Left ventricle myocardium inferior (tissue), 1 donor: ENCODE results near the gene GTF3C1. TPM values are rescaled to one million over a fixed set of nuclear protein-coding genes. Genes with fewer than 3 reads are reported as not detected.

Experiments used
- DNase-seq: peaks from one replicate; pipeline ENCODE4 v3.0.0-alpha.2; 2020
- H3K27ac ChIP-seq: fragments of 200-600 bp; replicated peaks from 2 replicates; pipeline ENCODE4 v1.8.0; 2021
- H3K27me3 ChIP-seq: fragments of 200-600 bp; 2 replicates; pipeline ENCODE4 v1.8.0; 2021; ENCODE audit warnings: low read depth
- H3K36me3 ChIP-seq: fragments of 200-600 bp; 2 replicates; pipeline ENCODE4 v1.8.0; 2021
- H3K4me1 ChIP-seq: fragments of 200-600 bp; 2 replicates; pipeline ENCODE4 v1.8.0; 2021
- H3K4me3 ChIP-seq: fragments of 200-600 bp; 2 replicates; pipeline ENCODE4 v1.8.0; 2021; ENCODE audit warnings: mild to moderate bottlenecking, moderate library complexity
- H3K9me3 ChIP-seq: fragments of 200-600 bp; replicated peaks from 2 replicates; pipeline ENCODE4 v1.8.0; 2021
- CTCF ChIP-seq: fragments of 200-600 bp; IDR thresholded peaks from 2 replicates; pipeline ENCODE4 v1.8.0; 2021; ENCODE audit warnings: antibody characterized with exemption, mild to moderate bottlenecking, borderline replicate concordance
- intact Hi-C: fragments of 100-400 bp; cut with micrococcal nuclease; formaldehyde crosslinking; loops from one replicate; pipeline ENCODE4 v1.11.0; 2022
- total RNA-seq: library from RNA; stranded (reverse); fragmentation: NEBNext Ultra II Directional; extraction: Animal tissue kit (Norgen Biotek cat#: 25700); gene quantifications from one replicate; pipeline ENCODE4 v1.2.1, GENCODE V29; 2021
- donor health status: DM: no; HTN: yes; CAD: no; lungs with severe emphysema.

The GTF3C1 gene
- total RNA-seq, 1 donor from 2014 or later, result 46.9 TPM

DNA sequence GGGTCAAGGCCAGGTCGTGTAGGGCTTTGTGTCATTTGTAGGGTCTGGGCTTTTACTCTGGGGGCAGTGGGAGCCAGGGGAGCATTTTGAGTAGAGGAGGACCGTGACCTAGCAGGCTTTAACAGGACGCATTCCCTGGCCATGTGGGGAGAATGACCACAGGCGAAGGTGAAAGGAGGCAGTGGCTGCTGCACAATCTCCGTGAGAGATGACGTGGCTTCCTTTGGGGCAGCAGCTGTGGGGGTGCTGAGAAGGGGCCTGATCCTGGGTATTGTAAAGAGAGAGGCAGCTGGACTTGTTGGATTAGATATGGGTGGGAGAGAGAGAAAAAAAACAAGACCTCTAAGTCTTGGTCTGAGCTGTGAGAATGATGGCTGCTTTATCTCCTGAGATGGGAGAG is 46.3 kb upstream of the GTF3C1 start:
- TF ChIP-seq CTCF, result no peak
- Histone ChIP-seq H3K27ac (no peak overlapping the region), H3K4me1 (peaks cover 4% of the 10 kb centered on the region), H3K4me3 (no peak overlapping the region), H3K27me3 (no peaks in the 10 kb centered on the region), H3K36me3 (peaks cover 3% of the 10 kb centered on the region), H3K9me3 (no peaks in the 10 kb centered on the region)
- intact Hi-C loops, result no loop called here
- DNase-seq, result no peak

- TF ChIP-seq CTCF, result no peak
- DNase-seq, result no peak
- intact Hi-C loops, result no loop called here
- peaks cover 5% of the 10 kb centered on the region for H3K36me3 ChIP-seq
- no peak overlapping the region for H3K4me3 ChIP-seq
- H3K4me1 ChIP-seq, result peaks cover 4% of the 10 kb centered on the region
- H3K9me3 ChIP-seq, result no peaks in the 10 kb centered on the region
- no peak overlapping the region for H3K27ac ChIP-seq
- no peaks in the 10 kb centered on the region for H3K27me3 ChIP-seq
These were observed 45.8 kb upstream of the GTF3C1 start for GRCh38 chr16:27595475-27595874.

- no peak for TF ChIP-seq CTCF
- Histone ChIP-seq H3K27ac (no peak overlapping the region), H3K9me3 (peaks cover 12% of the 10 kb centered on the region), H3K36me3 (peaks cover 18% of the 10 kb centered on the region), H3K27me3 (no peaks in the 10 kb centered on the region), H3K4me3 (no peak overlapping the region), H3K4me1 (no peaks in the 10 kb centered on the region)
- no peak for DNase-seq
- intact Hi-C loops, result no loop called here
These were observed 42.1 kb upstream of the GTF3C1 start for GRCh38 chr16:27591837-27592236.

GRCh38 chr16:27588057-27588456 is 38.3 kb upstream of the GTF3C1 start:
- H3K4me1 ChIP-seq, result no peaks in the 10 kb centered on the region
- H3K9me3 ChIP-seq, result peaks cover 12% of the 10 kb centered on the region
- H3K4me3 ChIP-seq, result no peak overlapping the region
- DNase-seq, result no peak
- intact Hi-C loops, result no loop called here
- no peak overlapping the region for H3K27ac ChIP-seq
- peaks cover 30% of the 10 kb centered on the region for H3K36me3 ChIP-seq
- no peak for TF ChIP-seq CTCF
- H3K27me3 ChIP-seq, result no peaks in the 10 kb centered on the region

DNA sequence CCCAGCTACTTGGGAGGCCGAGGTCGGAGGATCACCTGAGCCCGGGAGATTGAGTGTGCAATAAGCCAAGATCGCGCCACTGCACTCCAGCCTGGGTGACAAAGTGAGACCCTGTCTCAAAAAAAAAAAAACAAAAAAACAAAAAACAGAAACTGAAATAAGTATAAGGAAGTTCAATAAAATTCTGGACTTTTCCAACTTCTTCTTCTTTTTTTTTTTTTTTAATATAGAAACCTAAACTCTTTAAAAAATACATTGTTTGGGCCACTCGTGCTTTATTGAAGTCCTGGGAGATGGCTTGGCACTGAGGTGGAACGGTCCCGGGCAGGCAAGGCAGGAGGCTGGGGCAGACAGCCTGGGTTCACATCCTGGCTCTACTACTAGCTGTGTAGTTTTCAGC is 37.0 kb upstream of the GTF3C1 start:
- Histone ChIP-seq H3K4me1 (no peaks in the 10 kb centered on the region), H3K27ac (no peak overlapping the region), H3K4me3 (no peak overlapping the region), H3K9me3 (peaks cover 12% of the 10 kb centered on the region), H3K27me3 (no peaks in the 10 kb centered on the region), H3K36me3 (peaks cover 39% of the 10 kb centered on the region)
- no peak for DNase-seq
- intact Hi-C loops, result no loop called here
- no peak for TF ChIP-seq CTCF

DNA sequence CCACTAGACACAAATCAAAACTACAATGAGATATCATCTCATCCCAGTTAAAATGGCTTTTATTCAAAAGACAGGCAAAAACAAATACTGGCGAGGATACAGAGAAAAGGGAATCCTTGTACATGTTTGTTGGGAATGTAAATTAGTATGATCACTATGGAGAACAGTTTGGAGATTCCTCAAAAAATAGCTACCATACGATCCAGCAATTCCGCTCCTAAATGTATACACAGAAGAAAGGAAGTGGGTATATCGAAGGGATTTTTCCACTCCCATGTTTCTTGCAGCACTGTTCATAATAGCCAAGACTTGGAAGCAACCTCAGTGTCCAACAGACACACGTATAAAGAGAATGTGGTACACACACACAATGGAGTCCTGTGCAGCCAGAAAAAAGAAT is 35.5 kb upstream of the GTF3C1 start:
- TF ChIP-seq CTCF, result no peak
- intact Hi-C loops, result no loop called here

More for the DNA sequence above, 35.5 kb upstream of the GTF3C1 start:
- Histone ChIP-seq H3K4me3 (no peak overlapping the region), H3K27me3 (no peaks in the 10 kb centered on the region), H3K4me1 (no peaks in the 10 kb centered on the region), H3K36me3 (peaks cover 35% of the 10 kb centered on the region), H3K9me3 (peaks cover 12% of the 10 kb centered on the region), H3K27ac (no peak overlapping the region)
- no peak for DNase-seq
